HepG2 (cell line): ENCODE measurements around the gene ERCC4. TPM values are rescaled to one million over a fixed set of nuclear protein-coding genes. Genes with fewer than 3 reads are reported as not detected.

Experiments used
- AGO2 ChIP-seq: fragments of 200-400 bp; formaldehyde crosslinking; optimal IDR thresholded peaks from 2 replicates; pipeline ENCODE3; 2017; ENCODE audit warnings: mild to moderate bottlenecking, low read depth, low read length, moderate library complexity
- HOXA9 ChIP-seq: sonication (generic); formaldehyde crosslinking; IDR thresholded peaks from 2 replicates; pipeline ENCODE4 v1.8.1; 2022; ENCODE audit warnings: missing genetic modification reagents, mild to moderate bottlenecking, moderate library complexity, borderline replicate concordance
- LCORL ChIP-seq, 2 experiments: fragments of 450-650 bp in 1 of 2; sonication (generic) in 1 of 2; formaldehyde crosslinking in 1 of 2; IDR thresholded peaks; 2 replicates each; pipeline versions ENCODE4 v1.5.0 to v1.6.1; 2017 to 2020; ENCODE audit warnings: antibody characterized with exemption in 1 of 2, missing genetic modification reagents in 1 of 2
- MTA3 ChIP-seq: sonication (generic); formaldehyde crosslinking; IDR thresholded peaks from 2 replicates; pipeline ENCODE4 v1.4.0; 2020; ENCODE audit warnings: missing genetic modification reagents
- ZNF256 ChIP-seq: sonication (generic); formaldehyde crosslinking; conservative IDR thresholded peaks from 2 replicates; pipeline ENCODE4 v1.4.0; 2020; ENCODE audit warnings: missing genetic modification reagents
- ZNF326 ChIP-seq: sonication (generic); formaldehyde crosslinking; IDR thresholded peaks from 2 replicates; pipeline ENCODE4 v1.4.0; 2020; ENCODE audit warnings: missing genetic modification reagents, borderline replicate concordance
- ZNF350 ChIP-seq: sonication (generic); formaldehyde crosslinking; IDR thresholded peaks from 2 replicates; pipeline ENCODE4 v1.4.0; 2020; ENCODE audit warnings: mild to moderate bottlenecking, low read depth, missing genetic modification reagents, borderline replicate concordance
- polyA plus RNA-seq, 8 experiments: library from polyadenylated mRNA; depleted of rRNA in 3 of 8; stranded (reverse) in 7 of 8; unstranded in 1 of 8; fragments of >200 nt; fragmentation: Illumina TruSeq in 4 of 8; extraction: Trizol in 4 of 8; gene quantifications; 2 replicates each; pipeline versions ENCODE4 v1.2.1 to v1.2.3, GENCODE V29; 2011 to 2016; ENCODE audit warnings: low read depth in 4 of 8, missing spikeins in 1 of 8, mixed read lengths in 1 of 8; ENCODE audit not compliant: insufficient read depth in 1 of 8
- total RNA-seq, 5 experiments: library from RNA; depleted of rRNA; stranded (reverse); fragments of >200 nt; fragmentation: Illumina TruSeq; extraction: Trizol; gene quantifications; 2 replicates each; pipeline ENCODE4 v1.2.3, GENCODE V29; 2016; ENCODE audit warnings: low read depth in 1 of 5
- TF ChIP-seq, protein P1 (sequence below): sonication (generic); formaldehyde crosslinking; IDR thresholded peaks from 2 replicates; pipeline ENCODE4 v1.9.0; 2021; ENCODE audit warnings: missing genetic modification reagents, borderline replicate concordance
- TF ChIP-seq, protein P2 (sequence below): sonication (generic); formaldehyde crosslinking; IDR thresholded peaks from 2 replicates; pipeline ENCODE4 v1.5.0; 2020; ENCODE audit warnings: mild to moderate bottlenecking, missing genetic modification reagents, borderline replicate concordance
- TF ChIP-seq, protein P3 (sequence below): IDR thresholded peaks from 2 replicates; pipeline ENCODE4 v1.6.1; 2016; ENCODE audit warnings: mild to moderate bottlenecking, missing biosample characterization, missing genetic modification reagents
- TF ChIP-seq, protein P4 (sequence below): sonication (generic); formaldehyde crosslinking; IDR thresholded peaks from 2 replicates; pipeline ENCODE4 v1.4.0; 2020; ENCODE audit warnings: mild to moderate bottlenecking, missing genetic modification reagents, borderline replicate concordance
- TF ChIP-seq, protein P5 (sequence below): sonication (generic); formaldehyde crosslinking; IDR thresholded peaks from 2 replicates; pipeline ENCODE4 v1.8.0; 2022; ENCODE audit warnings: mild to moderate bottlenecking, missing genetic modification reagents, borderline replicate concordance

The ERCC4 gene
- total and polyA plus RNA-seq, 2 of the 13 experiments (the other 11 are each of a cell fraction or from before 2014, with no cell fraction given): 5.4 to 15.2 TPM

GRCh38 chr16:13957197-13958078 lies 37.5 kb downstream of the ERCC4 start (continued):
- TF ChIP-seq, protein P1, sequence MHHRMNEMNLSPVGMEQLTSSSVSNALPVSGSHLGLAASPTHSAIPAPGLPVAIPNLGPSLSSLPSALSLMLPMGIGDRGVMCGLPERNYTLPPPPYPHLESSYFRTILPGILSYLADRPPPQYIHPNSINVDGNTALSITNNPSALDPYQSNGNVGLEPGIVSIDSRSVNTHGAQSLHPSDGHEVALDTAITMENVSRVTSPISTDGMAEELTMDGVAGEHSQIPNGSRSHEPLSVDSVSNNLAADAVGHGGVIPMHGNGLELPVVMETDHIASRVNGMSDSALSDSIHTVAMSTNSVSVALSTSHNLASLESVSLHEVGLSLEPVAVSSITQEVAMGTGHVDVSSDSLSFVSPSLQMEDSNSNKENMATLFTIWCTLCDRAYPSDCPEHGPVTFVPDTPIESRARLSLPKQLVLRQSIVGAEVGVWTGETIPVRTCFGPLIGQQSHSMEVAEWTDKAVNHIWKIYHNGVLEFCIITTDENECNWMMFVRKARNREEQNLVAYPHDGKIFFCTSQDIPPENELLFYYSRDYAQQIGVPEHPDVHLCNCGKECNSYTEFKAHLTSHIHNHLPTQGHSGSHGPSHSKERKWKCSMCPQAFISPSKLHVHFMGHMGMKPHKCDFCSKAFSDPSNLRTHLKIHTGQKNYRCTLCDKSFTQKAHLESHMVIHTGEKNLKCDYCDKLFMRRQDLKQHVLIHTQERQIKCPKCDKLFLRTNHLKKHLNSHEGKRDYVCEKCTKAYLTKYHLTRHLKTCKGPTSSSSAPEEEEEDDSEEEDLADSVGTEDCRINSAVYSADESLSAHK (CRISPR knock-in tag): no peak
- TF ChIP-seq AGO2: no peak
- TF ChIP-seq HOXA9 (CRISPR knock-in tag): no peak
- TF ChIP-seq, protein P2, sequence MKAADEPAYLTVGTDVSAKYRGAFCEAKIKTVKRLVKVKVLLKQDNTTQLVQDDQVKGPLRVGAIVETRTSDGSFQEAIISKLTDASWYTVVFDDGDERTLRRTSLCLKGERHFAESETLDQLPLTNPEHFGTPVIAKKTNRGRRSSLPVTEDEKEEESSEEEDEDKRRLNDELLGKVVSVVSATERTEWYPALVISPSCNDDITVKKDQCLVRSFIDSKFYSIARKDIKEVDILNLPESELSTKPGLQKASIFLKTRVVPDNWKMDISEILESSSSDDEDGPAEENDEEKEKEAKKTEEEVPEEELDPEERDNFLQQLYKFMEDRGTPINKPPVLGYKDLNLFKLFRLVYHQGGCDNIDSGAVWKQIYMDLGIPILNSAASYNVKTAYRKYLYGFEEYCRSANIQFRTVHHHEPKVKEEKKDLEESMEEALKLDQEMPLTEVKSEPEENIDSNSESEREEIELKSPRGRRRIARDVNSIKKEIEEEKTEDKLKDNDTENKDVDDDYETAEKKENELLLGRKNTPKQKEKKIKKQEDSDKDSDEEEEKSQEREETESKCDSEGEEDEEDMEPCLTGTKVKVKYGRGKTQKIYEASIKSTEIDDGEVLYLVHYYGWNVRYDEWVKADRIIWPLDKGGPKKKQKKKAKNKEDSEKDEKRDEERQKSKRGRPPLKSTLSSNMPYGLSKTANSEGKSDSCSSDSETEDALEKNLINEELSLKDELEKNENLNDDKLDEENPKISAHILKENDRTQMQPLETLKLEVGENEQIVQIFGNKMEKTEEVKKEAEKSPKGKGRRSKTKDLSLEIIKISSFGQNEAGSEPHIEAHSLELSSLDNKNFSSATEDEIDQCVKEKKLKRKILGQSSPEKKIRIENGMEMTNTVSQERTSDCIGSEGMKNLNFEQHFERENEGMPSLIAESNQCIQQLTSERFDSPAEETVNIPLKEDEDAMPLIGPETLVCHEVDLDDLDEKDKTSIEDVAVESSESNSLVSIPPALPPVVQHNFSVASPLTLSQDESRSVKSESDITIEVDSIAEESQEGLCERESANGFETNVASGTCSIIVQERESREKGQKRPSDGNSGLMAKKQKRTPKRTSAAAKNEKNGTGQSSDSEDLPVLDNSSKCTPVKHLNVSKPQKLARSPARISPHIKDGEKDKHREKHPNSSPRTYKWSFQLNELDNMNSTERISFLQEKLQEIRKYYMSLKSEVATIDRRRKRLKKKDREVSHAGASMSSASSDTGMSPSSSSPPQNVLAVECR (CRISPR knock-in tag): no peak; the same call in 1 of the 2 replicates
- peak; percentile 52; the same call in 1 of the 2 replicates for TF ChIP-seq ZNF350 (CRISPR knock-in tag)
- TF ChIP-seq, protein P3, sequence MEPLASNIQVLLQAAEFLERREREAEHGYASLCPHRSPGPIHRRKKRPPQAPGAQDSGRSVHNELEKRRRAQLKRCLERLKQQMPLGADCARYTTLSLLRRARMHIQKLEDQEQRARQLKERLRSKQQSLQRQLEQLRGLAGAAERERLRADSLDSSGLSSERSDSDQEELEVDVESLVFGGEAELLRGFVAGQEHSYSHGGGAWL (CRISPR knock-in tag): no peak
- peak; percentile 71; the same call in 1 of the 2 replicates for TF ChIP-seq ZNF256 (CRISPR knock-in tag)
- TF ChIP-seq, protein P4, sequence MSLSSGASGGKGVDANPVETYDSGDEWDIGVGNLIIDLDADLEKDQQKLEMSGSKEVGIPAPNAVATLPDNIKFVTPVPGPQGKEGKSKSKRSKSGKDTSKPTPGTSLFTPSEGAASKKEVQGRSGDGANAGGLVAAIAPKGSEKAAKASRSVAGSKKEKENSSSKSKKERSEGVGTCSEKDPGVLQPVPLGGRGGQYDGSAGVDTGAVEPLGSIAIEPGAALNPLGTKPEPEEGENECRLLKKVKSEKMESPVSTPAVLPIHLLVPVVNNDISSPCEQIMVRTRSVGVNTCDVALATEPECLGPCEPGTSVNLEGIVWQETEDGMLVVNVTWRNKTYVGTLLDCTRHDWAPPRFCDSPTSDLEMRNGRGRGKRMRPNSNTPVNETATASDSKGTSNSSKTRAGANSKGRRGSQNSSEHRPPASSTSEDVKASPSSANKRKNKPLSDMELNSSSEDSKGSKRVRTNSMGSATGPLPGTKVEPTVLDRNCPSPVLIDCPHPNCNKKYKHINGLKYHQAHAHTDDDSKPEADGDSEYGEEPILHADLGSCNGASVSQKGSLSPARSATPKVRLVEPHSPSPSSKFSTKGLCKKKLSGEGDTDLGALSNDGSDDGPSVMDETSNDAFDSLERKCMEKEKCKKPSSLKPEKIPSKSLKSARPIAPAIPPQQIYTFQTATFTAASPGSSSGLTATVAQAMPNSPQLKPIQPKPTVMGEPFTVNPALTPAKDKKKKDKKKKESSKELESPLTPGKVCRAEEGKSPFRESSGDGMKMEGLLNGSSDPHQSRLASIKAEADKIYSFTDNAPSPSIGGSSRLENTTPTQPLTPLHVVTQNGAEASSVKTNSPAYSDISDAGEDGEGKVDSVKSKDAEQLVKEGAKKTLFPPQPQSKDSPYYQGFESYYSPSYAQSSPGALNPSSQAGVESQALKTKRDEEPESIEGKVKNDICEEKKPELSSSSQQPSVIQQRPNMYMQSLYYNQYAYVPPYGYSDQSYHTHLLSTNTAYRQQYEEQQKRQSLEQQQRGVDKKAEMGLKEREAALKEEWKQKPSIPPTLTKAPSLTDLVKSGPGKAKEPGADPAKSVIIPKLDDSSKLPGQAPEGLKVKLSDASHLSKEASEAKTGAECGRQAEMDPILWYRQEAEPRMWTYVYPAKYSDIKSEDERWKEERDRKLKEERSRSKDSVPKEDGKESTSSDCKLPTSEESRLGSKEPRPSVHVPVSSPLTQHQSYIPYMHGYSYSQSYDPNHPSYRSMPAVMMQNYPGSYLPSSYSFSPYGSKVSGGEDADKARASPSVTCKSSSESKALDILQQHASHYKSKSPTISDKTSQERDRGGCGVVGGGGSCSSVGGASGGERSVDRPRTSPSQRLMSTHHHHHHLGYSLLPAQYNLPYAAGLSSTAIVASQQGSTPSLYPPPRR (CRISPR knock-in tag): no peak
- TF ChIP-seq, protein P5, sequence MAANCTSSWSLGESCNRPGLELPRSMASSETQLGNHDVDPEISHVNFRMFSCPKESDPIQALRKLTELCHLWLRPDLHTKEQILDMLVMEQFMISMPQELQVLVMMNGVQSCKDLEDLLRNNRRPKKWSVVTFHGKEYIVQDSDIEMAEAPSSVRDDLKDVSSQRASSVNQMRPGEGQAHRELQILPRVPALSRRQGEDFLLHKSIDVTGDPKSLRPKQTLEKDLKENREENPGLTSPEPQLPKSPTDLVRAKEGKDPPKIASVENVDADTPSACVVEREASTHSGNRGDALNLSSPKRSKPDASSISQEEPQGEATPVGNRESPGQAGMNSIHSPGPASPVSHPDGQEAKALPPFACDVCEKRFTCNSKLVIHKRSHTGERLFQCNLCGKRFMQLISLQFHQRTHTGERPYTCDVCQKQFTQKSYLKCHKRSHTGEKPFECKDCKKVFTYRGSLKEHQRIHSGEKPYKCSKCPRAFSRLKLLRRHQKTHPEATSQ (CRISPR knock-in tag): 0 out of 2 replicates have a peak, but pooled peaks have one; percentile 55
- no peak for TF ChIP-seq MTA3 (CRISPR knock-in tag)
- peak; percentile 79 for TF ChIP-seq LCORL (IDR thresholded peaks at IDR 0.05)
- peak; percentile 92 for TF ChIP-seq LCORL (CRISPR knock-in tag; IDR thresholded peaks at IDR 0.05)
- no peak for TF ChIP-seq ZNF326
